ENCODE results near the gene MPPED2.

The MPPED2 gene

DNA sequence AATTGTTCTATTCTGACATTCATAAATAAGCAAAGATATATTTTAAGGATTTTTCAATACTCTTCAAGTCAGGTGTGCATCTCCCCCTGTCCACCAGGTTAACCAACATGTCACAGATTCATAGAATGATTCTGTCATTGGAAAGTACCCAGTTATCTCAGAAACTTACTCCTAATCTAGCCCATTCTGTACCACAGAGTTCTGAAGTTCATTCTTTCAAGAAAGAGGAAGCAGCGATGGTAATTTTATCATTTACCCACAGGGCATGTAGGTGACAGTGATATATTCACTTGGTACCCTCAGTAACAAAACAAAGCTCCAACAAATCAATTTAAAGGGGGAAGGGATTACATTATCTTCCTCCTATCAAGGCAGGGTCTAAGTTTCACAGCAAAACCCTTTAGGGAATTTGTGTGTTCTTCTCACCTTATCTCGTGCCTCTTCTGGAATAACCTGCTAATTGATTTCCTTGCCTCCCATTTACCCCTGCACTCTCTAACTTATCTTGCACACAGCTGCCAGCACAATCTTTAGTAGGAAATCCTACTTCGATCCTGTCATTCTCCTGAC, 19.0 kb upstream of the MPPED2 start:
- DNase-seq (ENCODE audit: low read depth, low spot score), result no peak
- Histone ChIP-seq H3K4me3 (ENCODE audit: insufficient read length, low read depth) (no peak overlapping the region), H3K9me3 (ENCODE audit: insufficient read depth, low read length) (no peaks in the 10 kb centered on the region), H3K4me1 (ENCODE audit: insufficient read depth, insufficient read length) (no peaks in the 10 kb centered on the region), H3K27me3 (ENCODE audit: insufficient read depth, insufficient read length) (no peaks in the 10 kb centered on the region), H3K36me3 (ENCODE audit: insufficient read depth, insufficient read length, low read length) (no peaks in the 10 kb centered on the region), H3K9ac (ENCODE audit: insufficient read length, low read depth) (no peak overlapping the region)
- TF ChIP-seq YY1 (IDR thresholded peaks at IDR 0.05; ENCODE audit: insufficient read depth, insufficient read length), result no peak
- TF ChIP-seq SUZ12 (IDR thresholded peaks at IDR 0.05; ENCODE audit: extremely low read depth, insufficient read depth, insufficient read length), result no peak
- no peak for TF ChIP-seq ZNF274 (IDR thresholded peaks at IDR 0.05; ENCODE audit: low read depth, low read length)

DNA sequence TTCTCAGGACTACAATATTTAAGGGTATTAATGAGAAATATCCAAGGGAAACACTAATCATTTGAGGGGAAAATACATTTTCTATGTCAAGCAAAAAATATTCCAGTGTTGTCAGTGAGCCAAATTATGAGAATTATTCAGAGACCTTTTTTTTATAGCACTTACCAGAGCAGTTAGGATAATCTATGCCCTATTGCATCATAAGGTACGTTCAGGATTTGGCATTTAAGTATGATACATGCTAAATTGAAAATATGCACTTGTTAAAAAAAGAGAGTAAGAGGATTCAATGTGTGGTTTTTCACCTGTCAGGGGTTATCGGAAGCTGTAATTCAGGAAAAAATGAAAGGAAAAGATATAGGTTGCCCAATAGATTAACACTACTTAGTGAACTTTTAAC, 17.2 kb upstream of the MPPED2 start:
- no peaks in the 10 kb centered on the region for H3K36me3 ChIP-seq (ENCODE audit: insufficient read depth, insufficient read length, low read length)
- H3K9ac ChIP-seq (ENCODE audit: insufficient read length, low read depth), result no peak overlapping the region
- H3K9me3 ChIP-seq (ENCODE audit: insufficient read depth, low read length), result no peaks in the 10 kb centered on the region
- DNase-seq (ENCODE audit: low read depth, low spot score), result no peak
- no peaks in the 10 kb centered on the region for H3K4me1 ChIP-seq (ENCODE audit: insufficient read depth, insufficient read length)
- no peak for TF ChIP-seq YY1 (IDR thresholded peaks at IDR 0.05; ENCODE audit: insufficient read depth, insufficient read length)
- no peak for TF ChIP-seq ZNF274 (IDR thresholded peaks at IDR 0.05; ENCODE audit: low read depth, low read length)
- TF ChIP-seq SUZ12 (IDR thresholded peaks at IDR 0.05; ENCODE audit: extremely low read depth, insufficient read depth, insufficient read length), result no peak
- no peak overlapping the region for H3K4me3 ChIP-seq (ENCODE audit: insufficient read length, low read depth)
- no peaks in the 10 kb centered on the region for H3K27me3 ChIP-seq (ENCODE audit: insufficient read depth, insufficient read length)

DNA sequence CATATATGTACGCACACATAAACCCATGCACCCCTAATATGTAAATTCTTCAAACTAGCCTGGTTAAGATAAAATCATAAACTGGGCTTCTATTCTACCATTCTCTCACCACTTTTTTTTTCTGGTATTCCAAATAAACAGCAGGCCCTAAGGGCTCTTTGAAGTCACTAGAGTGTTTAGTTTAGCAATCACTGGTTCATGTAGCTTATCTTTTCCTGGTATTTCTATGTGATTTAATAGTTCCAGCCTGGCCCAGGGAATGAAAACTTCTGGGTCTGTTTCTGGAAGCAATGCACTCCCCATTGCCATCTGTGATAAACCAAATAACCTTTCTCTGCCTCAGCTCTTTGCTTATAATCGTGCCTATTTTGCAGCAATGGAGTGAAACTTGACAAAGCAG, 10.7 kb upstream of the MPPED2 start:
- Histone ChIP-seq H3K27me3 (ENCODE audit: insufficient read depth, insufficient read length) (no peaks in the 10 kb centered on the region), H3K4me3 (ENCODE audit: insufficient read length, low read depth) (no peak overlapping the region), H3K36me3 (ENCODE audit: insufficient read depth, insufficient read length, low read length) (no peaks in the 10 kb centered on the region), H3K9me3 (ENCODE audit: insufficient read depth, low read length) (no peaks in the 10 kb centered on the region), H3K9ac (ENCODE audit: insufficient read length, low read depth) (no peak overlapping the region), H3K4me1 (ENCODE audit: insufficient read depth, insufficient read length) (no peaks in the 10 kb centered on the region)
- no peak for TF ChIP-seq ZNF274 (IDR thresholded peaks at IDR 0.05; ENCODE audit: low read depth, low read length)
- TF ChIP-seq YY1 (IDR thresholded peaks at IDR 0.05; ENCODE audit: insufficient read depth, insufficient read length), result no peak
- no peak for TF ChIP-seq SUZ12 (IDR thresholded peaks at IDR 0.05; ENCODE audit: extremely low read depth, insufficient read depth, insufficient read length)
- DNase-seq (ENCODE audit: low read depth, low spot score), result no peak

DNA sequence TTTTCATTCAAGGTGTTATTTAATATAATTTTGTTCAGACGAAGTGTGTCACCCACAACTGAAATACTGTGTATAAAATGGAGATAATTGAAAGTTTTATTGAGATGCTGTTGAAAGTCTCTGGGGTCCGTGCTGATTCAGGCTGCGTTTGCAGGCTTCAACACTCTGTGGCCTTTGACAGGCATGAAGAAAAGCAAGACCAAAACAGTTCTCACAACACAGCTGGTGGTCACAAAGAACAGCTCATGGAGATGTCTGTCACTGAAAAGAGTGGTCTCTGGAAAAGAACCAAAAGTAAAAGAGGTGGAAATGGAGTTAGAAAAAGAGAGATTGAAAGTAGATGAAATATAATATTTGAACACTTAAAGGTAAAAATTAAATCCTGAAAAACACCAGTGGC, 9.8 kb upstream of the MPPED2 start:
- Histone ChIP-seq H3K9me3 (ENCODE audit: insufficient read depth, low read length) (no peaks in the 10 kb centered on the region), H3K36me3 (ENCODE audit: insufficient read depth, insufficient read length, low read length) (no peaks in the 10 kb centered on the region), H3K4me1 (ENCODE audit: insufficient read depth, insufficient read length) (no peaks in the 10 kb centered on the region), H3K9ac (ENCODE audit: insufficient read length, low read depth) (no peak overlapping the region), H3K4me3 (ENCODE audit: insufficient read length, low read depth) (no peak overlapping the region), H3K27me3 (ENCODE audit: insufficient read depth, insufficient read length) (no peaks in the 10 kb centered on the region)
- TF ChIP-seq YY1 (IDR thresholded peaks at IDR 0.05; ENCODE audit: insufficient read depth, insufficient read length), result no peak
- TF ChIP-seq ZNF274 (IDR thresholded peaks at IDR 0.05; ENCODE audit: low read depth, low read length), result no peak
- TF ChIP-seq SUZ12 (IDR thresholded peaks at IDR 0.05; ENCODE audit: extremely low read depth, insufficient read depth, insufficient read length), result no peak
- no peak for DNase-seq (ENCODE audit: low read depth, low spot score)

DNA sequence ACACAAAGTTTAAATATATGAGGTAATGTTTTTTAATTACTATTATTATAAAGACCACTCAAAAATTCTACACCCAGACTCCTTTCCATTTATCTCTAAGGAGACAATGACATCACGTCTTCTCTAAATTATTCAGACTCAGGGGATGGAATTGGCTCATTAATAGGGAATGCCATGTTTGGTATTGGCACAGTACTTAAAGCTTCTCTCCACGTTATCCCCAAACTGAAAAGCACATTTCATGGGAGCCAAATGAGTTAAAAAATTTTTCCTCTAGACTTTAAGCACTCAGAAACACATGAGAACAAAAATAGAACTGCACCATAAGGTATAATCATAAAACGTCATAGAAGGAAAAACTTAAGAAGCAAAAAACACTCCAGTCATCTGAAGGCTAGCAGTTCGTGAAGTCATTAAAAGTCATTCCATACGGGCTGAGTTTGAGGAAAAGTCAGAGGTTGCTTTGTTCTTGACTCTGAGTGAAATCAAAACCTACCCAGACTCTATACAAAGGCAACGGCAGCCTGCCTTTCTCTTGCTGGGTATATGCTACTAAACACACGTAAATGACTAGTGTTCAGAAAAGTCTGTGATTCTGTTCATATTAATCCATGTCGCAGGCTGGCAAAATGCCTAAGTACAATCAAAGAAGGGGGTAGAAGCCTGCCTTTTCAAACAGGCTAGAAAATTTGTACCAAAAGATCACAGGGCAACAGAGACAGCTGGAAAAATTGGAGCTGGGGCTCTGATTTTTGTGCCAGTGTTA, 8.7 kb upstream of the MPPED2 start:
- H3K9ac ChIP-seq (ENCODE audit: insufficient read length, low read depth), result no peak overlapping the region
- TF ChIP-seq SUZ12 (IDR thresholded peaks at IDR 0.05; ENCODE audit: extremely low read depth, insufficient read depth, insufficient read length) (no peak), ZNF274 (IDR thresholded peaks at IDR 0.05; ENCODE audit: low read depth, low read length) (no peak)
- no peaks in the 10 kb centered on the region for H3K36me3 ChIP-seq (ENCODE audit: insufficient read depth, insufficient read length, low read length)
- H3K27me3 ChIP-seq (ENCODE audit: insufficient read depth, insufficient read length), result no peaks in the 10 kb centered on the region
- H3K4me3 ChIP-seq (ENCODE audit: insufficient read length, low read depth), result no peak overlapping the region
- no peaks in the 10 kb centered on the region for H3K9me3 ChIP-seq (ENCODE audit: insufficient read depth, low read length)
- no peaks in the 10 kb centered on the region for H3K4me1 ChIP-seq (ENCODE audit: insufficient read depth, insufficient read length)
- no peak for DNase-seq (ENCODE audit: low read depth, low spot score)

DNA sequence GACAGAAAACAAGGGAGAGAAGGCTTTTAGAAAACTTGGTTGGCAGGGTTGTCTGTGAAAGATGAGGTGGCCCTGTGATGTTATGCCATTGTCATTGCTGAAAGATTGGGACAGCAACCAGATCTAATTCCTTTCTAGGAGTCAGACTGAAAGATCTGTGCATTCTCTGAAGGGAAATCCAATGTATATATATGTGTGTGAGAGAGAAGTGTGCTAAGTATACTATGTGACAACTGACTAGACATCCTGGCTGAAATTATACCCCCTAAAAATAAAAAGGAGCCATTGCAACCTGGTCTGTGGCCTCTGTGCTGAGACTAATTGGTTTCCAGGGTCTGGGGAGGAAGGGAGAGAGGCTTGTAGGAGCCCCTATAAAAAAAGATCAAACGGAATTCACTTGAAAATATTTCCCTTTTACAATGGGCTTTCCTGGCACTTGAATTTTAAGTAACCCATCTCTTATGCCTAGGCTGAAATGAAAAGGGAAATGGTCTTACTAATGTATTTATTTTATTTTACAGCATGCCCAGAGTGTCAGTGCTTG, 1.2 kb upstream of the MPPED2 start:
- TF ChIP-seq ZNF274 (IDR thresholded peaks at IDR 0.05; ENCODE audit: low read depth, low read length) (no peak), SUZ12 (IDR thresholded peaks at IDR 0.05; ENCODE audit: extremely low read depth, insufficient read depth, insufficient read length) (no peak), YY1 (IDR thresholded peaks at IDR 0.05; ENCODE audit: insufficient read depth, insufficient read length) (no peak)
- Histone ChIP-seq H3K9ac (ENCODE audit: insufficient read length, low read depth) (no peak overlapping the region), H3K9me3 (ENCODE audit: insufficient read depth, low read length) (no peaks in the 10 kb centered on the region), H3K4me1 (ENCODE audit: insufficient read depth, insufficient read length) (no peaks in the 10 kb centered on the region), H3K4me3 (ENCODE audit: insufficient read length, low read depth) (no peak overlapping the region), H3K27me3 (ENCODE audit: insufficient read depth, insufficient read length) (peaks cover 59% of the 10 kb centered on the region), H3K36me3 (ENCODE audit: insufficient read depth, insufficient read length, low read length) (no peaks in the 10 kb centered on the region)
- DNase-seq (ENCODE audit: low read depth, low spot score), result no peak

DNA sequence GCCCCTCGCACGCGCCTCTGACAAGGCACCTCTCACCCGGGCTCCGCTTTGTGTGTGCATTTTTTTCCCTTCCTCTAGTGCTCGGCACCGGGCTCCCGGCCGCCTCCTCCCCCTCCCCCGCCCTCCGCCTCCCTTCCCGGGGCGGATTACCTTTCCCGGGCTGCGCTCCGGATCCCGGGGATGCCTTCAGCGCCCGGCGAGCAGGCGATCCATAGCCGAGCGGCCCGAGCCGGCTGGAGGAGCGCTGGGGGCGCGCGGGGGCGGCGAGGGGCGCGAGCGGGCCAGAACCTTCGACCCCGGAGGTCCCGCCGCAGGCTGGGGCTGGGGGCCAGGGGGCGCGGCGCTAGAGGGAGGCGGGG, 282 bp downstream of the MPPED2 start:
- peaks cover 74% of the 10 kb centered on the region for H3K27me3 ChIP-seq (ENCODE audit: insufficient read depth, insufficient read length)
- no peak for DNase-seq (ENCODE audit: low read depth, low spot score)
- H3K4me1 ChIP-seq (ENCODE audit: insufficient read depth, insufficient read length), result no peaks in the 10 kb centered on the region
- TF ChIP-seq YY1 (IDR thresholded peaks at IDR 0.05; ENCODE audit: insufficient read depth, insufficient read length) (no peak), ZNF274 (IDR thresholded peaks at IDR 0.05; ENCODE audit: low read depth, low read length) (no peak), SUZ12 (IDR thresholded peaks at IDR 0.05; ENCODE audit: extremely low read depth, insufficient read depth, insufficient read length) (no peak)
- H3K36me3 ChIP-seq (ENCODE audit: insufficient read depth, insufficient read length, low read length), result no peaks in the 10 kb centered on the region
- H3K9me3 ChIP-seq (ENCODE audit: insufficient read depth, low read length), result no peaks in the 10 kb centered on the region
- peak overlapping the region; percentile 76 for H3K9ac ChIP-seq (ENCODE audit: insufficient read length, low read depth)
- peak overlapping the region; percentile 48 for H3K4me3 ChIP-seq (ENCODE audit: insufficient read length, low read depth)
